PC-3 (cell line): ENCODE measurements around the gene PTCD1. TPM values are rescaled to one million over a fixed set of nuclear protein-coding genes. Genes with fewer than 3 reads are reported as not detected.

Source experiments
- ATAC-seq: fragments of 200-7000 bp; cut with Tn5 transposase; 2 replicates; pipeline ENCODE4 v1.9.1; 2020; ENCODE audit warnings: mild to moderate bottlenecking, moderate library complexity
- BruUV-seq: library from RNA; stranded (reverse); fragments of 400-500 nt; replicated peaks from 2 replicates; lab custom pipeline; 2021; lab: Mats Ljungman, UMichigan
- CTCF ChIA-PET: fragments of 300-600 bp; sonication (Branson Sonifier 250); formaldehyde crosslinking; loops from one replicate; lab custom pipeline; 2022; ENCODE audit warnings: antibody characterized with exemption; lab: Charles Lee
- POLR2A ChIA-PET: fragments of 300-600 bp; sonication (Branson Sonifier 250); formaldehyde crosslinking; loops from one replicate; lab custom pipeline; 2022; ENCODE audit warnings: antibody characterized with exemption; ENCODE audit not compliant: unreplicated experiment; lab: Charles Lee
- DNase-seq: peaks from one replicate; pipeline ENCODE4 v3.0.0-alpha.2; 2015
- H2AFZ ChIP-seq: fragments of 300-600 bp; sonication (generic); 2 replicates; pipeline ENCODE4 v1.6.0; 2016; ENCODE audit warnings: antibody characterized with exemption, low read length
- H3F3A ChIP-seq: fragments of 300-600 bp; sonication (generic); one replicate; pipeline ENCODE4 v1.6.0; 2017; ENCODE audit warnings: antibody characterized with exemption, low read length, control low read depth, mild to moderate bottlenecking; ENCODE audit not compliant: unreplicated experiment
- H3K27ac ChIP-seq: fragments of 300-600 bp; sonication (generic); 2 replicates; pipeline ENCODE4 v1.5.1; 2016; ENCODE audit warnings: mild to moderate bottlenecking, low read length
- H3K27me3 ChIP-seq: fragments of 300-600 bp; sonication (generic); 2 replicates; pipeline ENCODE4 v1.6.1; 2016; ENCODE audit warnings: low read length, mixed read lengths
- H3K36me3 ChIP-seq: fragments of 300-600 bp; sonication (generic); 2 replicates; pipeline ENCODE4 v1.6.1; 2016; ENCODE audit warnings: low read depth, mixed run types, low read length, mixed read lengths
- H3K4me1 ChIP-seq: fragments of 300-600 bp; sonication (generic); 2 replicates; pipeline ENCODE4 v1.5.1; 2016; ENCODE audit warnings: low read length; ENCODE audit not compliant: insufficient read depth
- H3K4me2 ChIP-seq: fragments of 300-600 bp; sonication (generic); 2 replicates; pipeline ENCODE4 v1.6.0; 2016; ENCODE audit warnings: low read length
- H3K4me3 ChIP-seq: fragments of 300-600 bp; sonication (generic); 2 replicates; pipeline ENCODE4 v1.5.1; 2016; ENCODE audit warnings: mild to moderate bottlenecking, low read length, mixed read lengths
- H3K79me2 ChIP-seq: fragments of 300-600 bp; sonication (generic); 2 replicates; pipeline ENCODE4 v1.6.1; 2017; ENCODE audit warnings: low read length, mixed read lengths
- H3K9ac ChIP-seq: fragments of 300-600 bp; sonication (generic); 2 replicates; pipeline ENCODE4 v1.6.0; 2016; ENCODE audit warnings: mild to moderate bottlenecking, low read length
- H3K9me2 ChIP-seq: fragments of 300-600 bp; sonication (generic); replicated peaks from 2 replicates; pipeline ENCODE4 v1.6.1; 2016; ENCODE audit warnings: mixed run types, low read length, mixed read lengths
- H3K9me3 ChIP-seq: fragments of 300-600 bp; sonication (generic); 2 replicates; pipeline ENCODE4 v1.6.1; 2016; ENCODE audit warnings: low read length, mixed read lengths
- H4K20me1 ChIP-seq: fragments of 300-600 bp; sonication (generic); 2 replicates; pipeline ENCODE4 v1.6.1; 2016; ENCODE audit warnings: low read length, mixed read lengths
- CTCF ChIP-seq: fragments of 300-600 bp; sonication (generic); conservative IDR thresholded peaks from 2 replicates; pipeline ENCODE4 v1.5.1; 2017; ENCODE audit warnings: antibody characterized with exemption, low read depth, mild to moderate bottlenecking, low read length
- EZH2 ChIP-seq: fragments of 300-600 bp; sonication (generic); IDR thresholded peaks from one replicate; pipeline ENCODE4 v1.6.1; 2017; ENCODE audit warnings: antibody characterized with exemption, mild to moderate bottlenecking, low read length; ENCODE audit not compliant: unreplicated experiment
- EZH2phosphoT487 ChIP-seq: fragments of 300-600 bp; sonication (generic); IDR thresholded peaks from 2 replicates; pipeline ENCODE4 v1.6.1; 2018; ENCODE audit warnings: mild to moderate bottlenecking, antibody characterized with exemption, low read length, borderline replicate concordance
- intact Hi-C: fragments of 100-400 bp; cut with micrococcal nuclease; formaldehyde crosslinking; loops from 2 replicates; pipeline ENCODE4 v1.9.0; 2023
- total RNA-seq: library from RNA; depleted of rRNA; stranded (reverse); fragments of >200 nt; gene quantifications from 2 replicates; pipeline ENCODE4 v1.2.3, GENCODE V29; 2014

Gene PTCD1
- total RNA-seq, 1 experiment from 2014 or later: 10.4 TPM

DNA sequence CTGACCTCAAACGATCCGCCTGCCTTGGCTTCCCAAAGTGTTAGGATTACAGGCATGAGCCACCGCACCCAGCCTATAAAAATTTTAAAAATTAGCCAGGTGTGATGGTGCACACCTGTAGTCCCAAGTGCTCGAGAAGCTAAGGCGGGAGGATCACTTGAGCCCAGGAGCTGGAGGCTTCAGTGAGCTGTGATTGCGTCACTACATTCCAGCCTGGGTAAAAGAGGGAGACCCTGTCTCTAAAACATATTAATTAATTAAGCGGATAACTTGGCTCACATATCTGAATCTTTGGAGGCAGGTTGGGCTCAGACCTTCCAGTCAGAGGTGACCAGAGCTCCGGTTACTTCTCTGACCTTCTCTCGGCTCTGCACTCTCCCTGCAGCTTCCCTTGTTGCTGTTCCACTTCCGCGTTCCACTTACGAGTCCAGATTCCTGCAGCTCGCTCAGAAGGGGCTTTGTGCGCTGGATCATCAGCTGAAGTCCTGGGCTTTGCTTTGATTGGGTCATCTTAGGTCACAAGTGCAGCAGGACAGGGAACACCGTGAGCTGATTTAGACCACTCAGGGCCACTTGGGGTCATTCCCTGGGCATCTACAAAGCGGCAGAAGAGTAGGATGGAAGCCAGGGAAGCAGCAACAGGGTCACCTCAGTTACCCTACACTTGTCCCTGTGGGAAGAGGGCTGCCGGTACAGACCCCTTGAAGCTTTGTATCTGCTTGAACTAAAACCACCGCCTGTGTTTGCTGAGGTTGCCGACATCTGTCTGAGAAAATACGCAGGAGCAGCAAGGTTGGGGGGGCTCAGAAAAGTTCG is 66.1 kb downstream of the PTCD1 start:
- DNase-seq: no peak
- no peak for TF ChIP-seq EZH2
- TF ChIP-seq CTCF: no peak
- TF ChIP-seq EZH2phosphoT487: no peak
- Histone ChIP-seq H3K36me3 (no peaks in the 10 kb centered on the region), H3F3A (no peaks in the 10 kb centered on the region), H3K9ac (no peak overlapping the region), H2AFZ (no peak overlapping the region), H3K79me2 (peaks cover 19% of the 10 kb centered on the region), H3K4me3 (no peak overlapping the region), H3K9me3 (no peaks in the 10 kb centered on the region), H3K9me2 (no peaks in the 10 kb centered on the region), H3K4me1 (no peaks in the 10 kb centered on the region), H3K27ac (no peak overlapping the region), H3K4me2 (no peak overlapping the region), H3K27me3 (no peaks in the 10 kb centered on the region), H4K20me1 (no peaks in the 10 kb centered on the region)
- CTCF ChIA-PET: interaction anchor here (0.5 kb wide), 1 partner anchor 583 kb away, joined by 9 read pairs; no protein-coding TSS in a partner anchor
- BruUV-seq: no TSS peak
- no peak for ATAC-seq
- intact Hi-C loops: no loop called here
- POLR2A ChIA-PET: no interaction called here

DNA sequence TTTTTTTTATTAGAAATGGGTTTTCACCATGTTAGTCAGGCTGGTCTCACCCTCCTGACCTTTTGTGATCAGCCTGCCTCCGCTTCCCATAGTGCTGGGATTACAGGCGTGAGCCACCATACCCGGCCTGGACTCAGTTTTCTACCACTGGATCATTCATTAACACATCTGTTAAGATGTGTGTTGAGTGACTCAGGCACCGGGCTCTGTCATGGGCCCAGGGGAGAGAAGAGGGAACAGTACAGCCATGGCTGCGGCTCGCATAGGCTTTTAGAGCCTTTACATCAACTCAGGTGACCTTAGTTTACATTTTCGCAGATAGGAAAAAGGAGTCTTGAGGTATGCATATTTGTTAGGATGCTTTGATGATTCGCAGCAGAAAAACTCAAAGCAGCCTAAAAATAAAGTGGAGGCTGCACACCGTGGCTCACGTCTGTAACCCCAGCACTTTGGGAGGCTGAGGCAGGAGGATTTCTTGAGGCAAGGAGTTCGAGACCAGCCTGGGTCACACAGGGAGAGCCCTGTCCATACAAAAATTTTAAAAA is 67.2 kb downstream of the PTCD1 start:
- Histone ChIP-seq H2AFZ (no peak overlapping the region), H3K4me1 (no peaks in the 10 kb centered on the region)
- CTCF ChIA-PET: no interaction called here

More for the DNA sequence above, 67.2 kb downstream of the PTCD1 start:
- POLR2A ChIA-PET: no interaction called here
- intact Hi-C loops: no loop called here
- no TSS peak for BruUV-seq
- peaks cover 11% of the 10 kb centered on the region for H3K79me2 ChIP-seq
- no peaks in the 10 kb centered on the region for H3K9me2 ChIP-seq
- H3K4me3 ChIP-seq: no peak overlapping the region
- ATAC-seq: no peak
- no peak overlapping the region for H3K4me2 ChIP-seq
- peaks cover 8% of the 10 kb centered on the region for H3K36me3 ChIP-seq
- H3K27me3 ChIP-seq: no peaks in the 10 kb centered on the region
- H3K9ac ChIP-seq: no peak overlapping the region
- DNase-seq: no peak
- no peak overlapping the region for H3K27ac ChIP-seq
- H3F3A ChIP-seq: no peaks in the 10 kb centered on the region
- TF ChIP-seq CTCF (no peak), EZH2phosphoT487 (no peak), EZH2 (no peak)
- no peaks in the 10 kb centered on the region for H4K20me1 ChIP-seq
- no peaks in the 10 kb centered on the region for H3K9me3 ChIP-seq
